Neural progenitor cell (in vitro differentiated cells): Measurements from ENCODE around the gene CARS2. TPM values are rescaled to one million over a fixed set of nuclear protein-coding genes. Genes with fewer than 3 reads are reported as not detected.

Source experiments
- DNase-seq: peaks from one replicate; pipeline ENCODE4 v3.0.0-alpha.2; 2016; ENCODE audit warnings: low spot score
- H2AFZ ChIP-seq: fragments of 200-600 bp; sonication (generic); replicated peaks from 2 replicates; pipeline ENCODE4 v1.6.1; 2016; ENCODE audit warnings: antibody characterized with exemption
- H3F3A ChIP-seq: fragments of 200-600 bp; sonication (generic); 2 replicates; pipeline ENCODE4 v1.6.1; 2016; ENCODE audit warnings: antibody characterized with exemption, low read depth
- H3K27ac ChIP-seq: fragments of 200-600 bp; sonication (generic); 2 replicates; pipeline ENCODE4 v1.5.1; 2016; ENCODE audit warnings: mild to moderate bottlenecking
- H3K27me3 ChIP-seq: fragments of 200-600 bp; sonication (generic); 2 replicates; pipeline ENCODE4 v1.6.1; 2016; ENCODE audit warnings: mild to moderate bottlenecking, moderate library complexity
- H3K36me3 ChIP-seq: fragments of 200-600 bp; sonication (generic); 2 replicates; pipeline ENCODE4 v1.5.1; 2016
- H3K4me1 ChIP-seq: fragments of 200-600 bp; sonication (generic); 2 replicates; pipeline ENCODE4 v1.6.1; 2016; ENCODE audit warnings: mixed run types
- H3K4me2 ChIP-seq: fragments of 200-600 bp; sonication (generic); 2 replicates; pipeline ENCODE4 v1.6.1; 2016
- H3K4me3 ChIP-seq: fragments of 200-600 bp; sonication (generic); 2 replicates; pipeline ENCODE4 v1.5.1; 2016
- H3K79me2 ChIP-seq: fragments of 200-600 bp; sonication (generic); 2 replicates; pipeline ENCODE4 v1.6.1; 2016; ENCODE audit warnings: low read depth
- H3K9ac ChIP-seq: fragments of 200-600 bp; sonication (generic); 2 replicates; pipeline ENCODE4 v1.6.1; 2016
- H3K9me3 ChIP-seq: fragments of 200-600 bp; sonication (generic); 2 replicates; pipeline ENCODE4 v1.5.1; 2016; ENCODE audit warnings: low read depth
- H4K20me1 ChIP-seq: fragments of 200-600 bp; sonication (generic); 2 replicates; pipeline ENCODE4 v1.6.1; 2016; ENCODE audit warnings: low read depth
- H3K27ac Mint-ChIP-seq: 3 replicates; pipeline ENCODE4 v1.8.0; 2021; ENCODE audit warnings: mixed read lengths
- H3K27me3 Mint-ChIP-seq: 2 replicates; pipeline ENCODE4 v1.8.0; 2022; ENCODE audit warnings: low read depth, mild to moderate bottlenecking, inconsistent platforms, moderate library complexity, mixed read lengths; ENCODE audit not compliant: insufficient read depth
- H3K36me3 Mint-ChIP-seq: 3 replicates; pipeline ENCODE4 v1.8.0; 2021; ENCODE audit warnings: mixed read lengths
- H3K4me1 Mint-ChIP-seq: 3 replicates; pipeline ENCODE4 v1.8.0; 2021; ENCODE audit warnings: mixed read lengths
- H3K4me3 Mint-ChIP-seq: 3 replicates; pipeline ENCODE4 v1.8.0; 2021; ENCODE audit warnings: mild to moderate bottlenecking, moderate library complexity, mixed read lengths
- H3K9me3 Mint-ChIP-seq: 3 replicates; pipeline ENCODE4 v1.8.0; 2020; ENCODE audit warnings: mixed read lengths
- CTCF ChIP-seq: fragments of 200-600 bp; sonication (generic); IDR thresholded peaks from 2 replicates; pipeline ENCODE4 v1.5.1; 2017; ENCODE audit warnings: antibody characterized with exemption, mild to moderate bottlenecking
- EZH2 ChIP-seq: fragments of 200-600 bp; sonication (generic); IDR thresholded peaks from 2 replicates; pipeline ENCODE4 v1.6.1; 2017; ENCODE audit warnings: antibody characterized with exemption, mild to moderate bottlenecking, moderate library complexity
- EZH2phosphoT487 ChIP-seq: fragments of 200-600 bp; sonication (generic); IDR thresholded peaks from 2 replicates; pipeline ENCODE4 v1.6.1; 2017; ENCODE audit warnings: antibody characterized with exemption
- total RNA-seq: library from RNA; depleted of rRNA; stranded (reverse); fragments of >200 nt; gene quantifications from 2 replicates; pipeline ENCODE4 v1.2.3, GENCODE V29; 2015; ENCODE audit warnings: low replicate concordance

The CARS2 gene
- total RNA-seq, 1 donor from 2014 or later = 50.0 TPM

- H3K79me2 ChIP-seq = no peaks in the 10 kb centered on the region
- H3K9ac ChIP-seq = no peak overlapping the region
- H3K9me3 ChIP-seq = no peaks in the 10 kb centered on the region
- Mint-ChIP-seq H3K4me1 (no peaks in the 10 kb centered on the region), H3K9me3 (no peaks in the 10 kb centered on the region), H3K27me3 (peaks cover 8% of the 10 kb centered on the region), H3K36me3 (peaks cover 32% of the 10 kb centered on the region), H3K27ac (no peak overlapping the region), H3K4me3 (no peak overlapping the region)
- no peaks in the 10 kb centered on the region for H3K27me3 ChIP-seq
- no peaks in the 10 kb centered on the region for H4K20me1 ChIP-seq
- no peaks in the 10 kb centered on the region for H3K4me1 ChIP-seq
- DNase-seq = no peak
- H3K27ac ChIP-seq = no peak overlapping the region
- no peak overlapping the region for H3K4me3 ChIP-seq
- H3F3A ChIP-seq = no peaks in the 10 kb centered on the region
- no peak overlapping the region for H2AFZ ChIP-seq
- TF ChIP-seq EZH2phosphoT487 (no peak), EZH2 (no peak), CTCF (no peak)
- H3K36me3 ChIP-seq = no peaks in the 10 kb centered on the region
- H3K4me2 ChIP-seq = no peak overlapping the region
These were observed 68.6 kb downstream of the CARS2 start for GRCh38 chr13:110637275-110637674.

GRCh38 chr13:110636701-110637201 lies 69.2 kb downstream of the CARS2 start:
- H3K27me3 Mint-ChIP-seq = peaks cover 8% of the 10 kb centered on the region
- H3K4me3 Mint-ChIP-seq = no peak overlapping the region
- Histone ChIP-seq H3K79me2 (no peaks in the 10 kb centered on the region), H4K20me1 (no peaks in the 10 kb centered on the region), H3K9ac (no peak overlapping the region), H2AFZ (no peak overlapping the region), H3K27ac (no peak overlapping the region), H3K4me1 (no peaks in the 10 kb centered on the region), H3K36me3 (no peaks in the 10 kb centered on the region), H3K9me3 (no peaks in the 10 kb centered on the region), H3K4me3 (no peak overlapping the region), H3K4me2 (no peak overlapping the region), H3F3A (no peaks in the 10 kb centered on the region), H3K27me3 (no peaks in the 10 kb centered on the region)
- no peak for DNase-seq
- H3K9me3 Mint-ChIP-seq = no peaks in the 10 kb centered on the region
- no peak overlapping the region for H3K27ac Mint-ChIP-seq
- TF ChIP-seq CTCF = no peak
- no peak for TF ChIP-seq EZH2phosphoT487
- TF ChIP-seq EZH2 = no peak
- H3K4me1 Mint-ChIP-seq = no peaks in the 10 kb centered on the region
- H3K36me3 Mint-ChIP-seq = peaks cover 38% of the 10 kb centered on the region

GRCh38 chr13:110636053-110636475 lies 69.9 kb downstream of the CARS2 start:
- TF ChIP-seq CTCF (no peak), EZH2 (no peak), EZH2phosphoT487 (no peak)
- Histone ChIP-seq H3K9me3 (no peaks in the 10 kb centered on the region), H3K4me1 (no peaks in the 10 kb centered on the region), H3K79me2 (peaks cover 5% of the 10 kb centered on the region), H3K27ac (no peak overlapping the region), H3F3A (no peaks in the 10 kb centered on the region), H3K36me3 (no peaks in the 10 kb centered on the region), H3K4me2 (no peak overlapping the region), H3K9ac (no peak overlapping the region), H2AFZ (no peak overlapping the region), H3K4me3 (no peak overlapping the region), H3K27me3 (no peaks in the 10 kb centered on the region), H4K20me1 (no peaks in the 10 kb centered on the region)
- DNase-seq = no peak
- Mint-ChIP-seq H3K36me3 (peaks cover 43% of the 10 kb centered on the region), H3K27me3 (peaks cover 8% of the 10 kb centered on the region), H3K4me1 (no peaks in the 10 kb centered on the region), H3K27ac (no peak overlapping the region), H3K9me3 (no peaks in the 10 kb centered on the region), H3K4me3 (no peak overlapping the region)
